Measurements from ENCODE around the gene CPA2.
"Not testable (repeated sequence)": the region's sequence is repeated elsewhere in the genome, so short reads cannot be mapped to it uniquely, and the experiment has no call there.

The CPA2 gene

DNA sequence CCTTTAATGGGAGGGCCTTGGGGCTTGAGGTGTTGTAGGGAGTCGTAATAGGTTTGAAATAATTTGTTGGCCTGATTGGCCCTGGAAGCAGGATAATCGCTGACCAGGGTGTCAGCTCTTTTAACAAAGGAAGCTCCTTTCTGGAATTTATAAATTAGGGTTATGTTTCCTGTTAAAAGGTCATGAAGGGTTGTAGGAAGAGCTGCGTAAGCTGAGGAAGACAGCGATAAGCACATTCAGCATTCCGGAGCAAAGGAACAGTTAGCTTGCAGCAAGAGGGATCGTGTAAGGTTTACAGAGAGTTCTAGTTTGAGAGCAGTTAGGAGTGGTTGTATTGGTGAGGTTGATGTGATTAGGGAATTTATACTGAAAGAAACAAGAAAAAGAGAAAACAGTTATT, 47.6 kb downstream of the CPA2 start:
- TF ChIP-seq, protein P1, sequence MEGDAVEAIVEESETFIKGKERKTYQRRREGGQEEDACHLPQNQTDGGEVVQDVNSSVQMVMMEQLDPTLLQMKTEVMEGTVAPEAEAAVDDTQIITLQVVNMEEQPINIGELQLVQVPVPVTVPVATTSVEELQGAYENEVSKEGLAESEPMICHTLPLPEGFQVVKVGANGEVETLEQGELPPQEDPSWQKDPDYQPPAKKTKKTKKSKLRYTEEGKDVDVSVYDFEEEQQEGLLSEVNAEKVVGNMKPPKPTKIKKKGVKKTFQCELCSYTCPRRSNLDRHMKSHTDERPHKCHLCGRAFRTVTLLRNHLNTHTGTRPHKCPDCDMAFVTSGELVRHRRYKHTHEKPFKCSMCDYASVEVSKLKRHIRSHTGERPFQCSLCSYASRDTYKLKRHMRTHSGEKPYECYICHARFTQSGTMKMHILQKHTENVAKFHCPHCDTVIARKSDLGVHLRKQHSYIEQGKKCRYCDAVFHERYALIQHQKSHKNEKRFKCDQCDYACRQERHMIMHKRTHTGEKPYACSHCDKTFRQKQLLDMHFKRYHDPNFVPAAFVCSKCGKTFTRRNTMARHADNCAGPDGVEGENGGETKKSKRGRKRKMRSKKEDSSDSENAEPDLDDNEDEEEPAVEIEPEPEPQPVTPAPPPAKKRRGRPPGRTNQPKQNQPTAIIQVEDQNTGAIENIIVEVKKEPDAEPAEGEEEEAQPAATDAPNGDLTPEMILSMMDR (IDR thresholded peaks at IDR 0.05; ENCODE audit: borderline replicate concordance, insufficient read depth, low read depth, low read length) = no peak
- no peak overlapping the region for H3K4me3 ChIP-seq (ENCODE audit: low read depth, low read length)

DNA sequence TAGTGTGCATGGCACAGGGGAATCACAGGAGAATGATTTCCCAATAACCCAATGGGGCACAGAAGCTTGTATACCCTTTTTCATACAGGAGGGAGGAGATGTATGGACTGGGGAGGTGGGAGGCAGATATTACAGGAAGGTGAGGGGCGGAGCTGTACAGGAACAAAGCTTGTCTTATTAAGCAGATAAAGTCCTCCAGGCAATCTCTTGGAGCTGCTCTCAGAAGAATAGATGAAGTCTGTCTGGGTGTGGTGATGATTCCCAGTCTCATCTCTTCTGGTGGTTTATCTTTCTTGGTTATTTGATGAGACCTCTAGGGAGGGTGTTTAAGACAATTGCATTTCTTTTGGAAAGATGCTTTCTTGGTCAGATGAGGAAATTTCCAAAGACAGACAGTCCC, 52.9 kb downstream of the CPA2 start:
- TF ChIP-seq, protein P1 (IDR thresholded peaks at IDR 0.05; ENCODE audit: borderline replicate concordance, insufficient read depth, low read depth, low read length) = no peak
- no peak overlapping the region for H3K4me3 ChIP-seq (ENCODE audit: low read depth, low read length)

DNA sequence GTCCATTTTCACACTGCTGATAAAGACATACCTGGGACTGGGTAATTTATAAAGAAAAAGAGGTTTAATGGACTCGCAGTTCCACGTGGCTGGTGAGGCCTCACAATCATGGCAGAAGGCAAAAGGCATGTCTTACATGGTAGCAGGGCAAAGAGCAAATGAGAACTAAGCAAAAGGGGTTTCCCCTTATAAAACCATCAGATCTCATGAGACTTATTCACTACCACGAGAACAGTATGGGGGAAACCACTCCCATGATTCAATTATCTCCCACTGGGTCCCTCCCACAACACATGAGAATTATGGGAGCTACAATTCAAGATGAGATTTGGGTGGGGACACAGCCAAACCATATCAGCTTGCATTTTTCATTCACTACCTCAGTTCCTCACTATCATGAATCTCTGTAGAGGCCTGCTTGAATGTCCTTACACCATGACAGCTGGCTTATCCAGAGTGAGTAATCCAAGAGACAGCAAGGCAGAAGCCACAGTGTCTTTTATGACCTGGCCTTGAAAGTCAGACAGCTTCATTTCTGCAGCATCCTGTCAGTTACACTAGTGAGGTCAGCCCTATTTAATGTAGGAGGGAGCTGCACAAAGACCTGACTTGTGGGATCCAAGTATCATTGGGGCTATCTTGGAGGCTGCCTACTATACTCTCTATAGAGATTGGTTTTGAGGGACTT, 55.0 kb downstream of the CPA2 start:
- H3K4me3 ChIP-seq (ENCODE audit: low read depth, low read length) = not testable (repeated sequence)

DNA sequence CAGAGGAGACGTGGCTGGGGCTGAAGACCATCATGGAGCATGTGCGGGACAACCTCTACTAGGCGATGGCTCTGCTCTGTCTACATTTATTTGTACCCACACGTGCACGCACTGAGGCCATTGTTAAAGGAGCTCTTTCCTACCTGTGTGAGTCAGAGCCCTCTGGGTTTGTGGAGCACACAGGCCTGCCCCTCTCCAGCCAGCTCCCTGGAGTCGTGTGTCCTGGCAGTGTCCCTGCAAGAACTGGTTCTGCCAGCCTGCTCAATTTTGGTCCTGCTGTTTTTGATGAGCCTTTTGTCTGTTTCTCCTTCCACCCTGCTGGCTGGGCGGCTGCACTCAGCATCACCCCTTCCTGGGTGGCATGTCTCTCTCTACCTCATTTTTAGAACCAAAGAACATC, 56.0 kb downstream of the CPA2 start:
- TF ChIP-seq, protein P1 (IDR thresholded peaks at IDR 0.05; ENCODE audit: borderline replicate concordance, insufficient read depth, low read depth, low read length) = no peak
- no peak overlapping the region for H3K4me3 ChIP-seq (ENCODE audit: low read depth, low read length)

DNA sequence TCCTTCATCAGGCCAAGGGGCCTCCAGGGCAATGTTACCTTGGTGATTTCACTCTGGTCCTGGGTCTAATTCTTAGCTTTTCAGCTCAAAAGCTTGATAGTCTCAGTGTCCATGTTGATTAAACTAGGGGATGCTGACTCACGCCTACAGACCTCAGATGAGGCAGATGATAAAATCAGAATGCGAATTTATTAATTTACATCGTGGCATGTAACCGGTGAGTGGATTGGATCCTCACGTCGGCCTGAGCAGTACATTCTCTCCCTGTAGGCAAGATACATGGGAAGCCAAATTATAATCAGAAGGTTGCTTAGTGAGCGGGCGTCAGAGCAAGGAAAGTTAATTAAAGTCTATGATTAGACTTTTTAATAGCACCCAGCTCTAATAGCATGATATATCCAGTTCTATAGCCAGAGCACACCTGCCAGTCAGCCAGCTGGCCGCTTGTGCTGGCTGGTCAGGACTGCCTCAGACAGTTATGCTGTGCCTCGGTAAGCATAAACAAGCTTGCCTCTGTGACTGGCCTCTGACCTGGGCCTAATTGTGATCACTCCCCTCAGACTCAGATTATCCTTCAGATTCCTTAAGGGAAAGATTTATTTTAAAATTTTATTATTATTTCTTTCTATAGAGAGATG, 57.8 kb downstream of the CPA2 start:
- H3K4me3 ChIP-seq (ENCODE audit: low read depth, low read length) = no peak overlapping the region
- TF ChIP-seq, protein P1 (IDR thresholded peaks at IDR 0.05; ENCODE audit: borderline replicate concordance, insufficient read depth, low read depth, low read length) = no peak

DNA sequence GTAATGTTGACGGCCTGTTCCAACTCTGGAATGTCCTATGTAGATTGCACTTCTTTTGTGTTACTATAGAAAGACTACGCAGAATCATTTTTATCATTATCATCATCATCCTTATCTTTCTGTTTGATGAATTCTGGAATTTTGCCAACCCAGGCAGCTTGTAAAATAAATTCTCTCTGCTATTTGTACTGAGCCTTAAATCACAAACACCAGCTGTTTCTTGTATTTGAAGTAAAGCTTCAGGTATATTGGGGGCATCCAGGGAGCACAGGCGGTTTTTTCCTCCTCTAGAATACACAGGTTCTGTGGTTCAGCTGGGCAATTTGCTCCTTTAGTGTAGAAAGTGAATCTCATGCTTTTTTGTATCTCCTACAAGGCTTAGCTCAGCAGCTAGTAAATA, 63.0 kb downstream of the CPA2 start:
- no peak overlapping the region for H3K4me3 ChIP-seq (ENCODE audit: low read depth, low read length)
- TF ChIP-seq, protein P1 (IDR thresholded peaks at IDR 0.05; ENCODE audit: borderline replicate concordance, insufficient read depth, low read depth, low read length) = no peak

DNA sequence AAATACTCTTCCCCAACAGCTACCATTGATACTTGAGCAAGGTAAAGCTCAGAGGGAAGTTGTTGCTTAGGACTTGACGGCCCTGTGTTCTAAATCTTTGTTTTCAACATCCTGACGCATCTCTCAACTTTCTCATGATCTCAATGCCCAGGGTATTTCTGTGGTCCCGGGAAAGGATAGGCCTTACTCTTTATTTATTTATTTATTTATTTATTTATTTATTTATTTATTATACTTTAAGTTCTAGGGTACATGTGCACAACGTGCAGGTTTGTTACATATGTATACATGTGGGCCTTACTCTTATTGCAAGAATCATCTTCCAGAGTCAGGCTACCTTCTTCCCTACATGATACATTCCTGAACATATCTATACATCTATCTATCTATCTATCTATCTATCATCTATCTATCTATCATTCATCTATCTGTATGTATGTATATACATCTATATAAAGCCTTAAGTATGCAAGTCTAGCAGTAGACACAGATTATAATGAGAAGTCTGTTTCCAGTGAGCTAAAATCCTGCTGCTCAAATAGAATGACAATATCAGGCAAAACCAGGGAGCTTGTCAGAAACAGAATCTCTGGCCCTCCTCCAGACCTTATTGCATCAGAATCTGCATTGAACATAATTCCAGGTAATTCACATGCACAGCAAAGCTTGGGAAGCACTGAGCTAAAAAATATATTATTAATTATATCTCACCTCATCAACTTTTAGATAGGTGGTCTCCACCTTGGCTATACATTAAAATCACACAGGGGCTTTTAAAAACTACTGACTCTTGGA, 65.8 kb downstream of the CPA2 start:
- no peak overlapping the region for H3K4me3 ChIP-seq (ENCODE audit: low read depth, low read length)
- TF ChIP-seq, protein P1 (IDR thresholded peaks at IDR 0.05; ENCODE audit: borderline replicate concordance, insufficient read depth, low read depth, low read length) = no peak

Data from GM12875 (cell line).